Retina (tissue), 1 donor: ENCODE results near the gene AHCYL2.
"Not testable (repeated sequence)": the region's sequence is repeated elsewhere in the genome, so short reads cannot be mapped to it uniquely, and the experiment has no call there.

Experiments used
- DNase-seq: peaks from one replicate; pipeline ENCODE4 v3.0.0-alpha.2; 2016

Gene AHCYL2

DNA sequence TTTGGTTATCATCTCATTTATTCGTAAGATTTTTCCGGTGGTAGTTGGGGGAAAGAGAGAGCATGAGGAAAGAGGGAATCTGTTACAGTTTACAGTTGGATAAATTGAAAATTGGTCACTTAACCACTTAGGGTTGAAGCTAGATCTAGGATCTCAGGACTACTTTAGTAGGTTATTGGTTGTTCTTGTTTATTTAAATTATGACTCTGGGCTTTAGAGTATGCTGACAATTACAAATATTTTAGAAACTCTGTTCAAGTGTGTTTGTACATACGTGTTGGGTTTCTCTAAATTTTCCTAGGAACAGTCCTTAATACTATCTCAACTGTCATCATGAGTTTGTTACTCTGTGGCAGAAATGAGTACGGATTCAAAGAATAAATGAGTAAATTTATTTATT lies 160.8 kb downstream of the AHCYL2 start:
- no peak for DNase-seq

GRCh38 chr7:129386506-129386905 lies 161.7 kb downstream of the AHCYL2 start:
- DNase-seq, result no peak

DNA sequence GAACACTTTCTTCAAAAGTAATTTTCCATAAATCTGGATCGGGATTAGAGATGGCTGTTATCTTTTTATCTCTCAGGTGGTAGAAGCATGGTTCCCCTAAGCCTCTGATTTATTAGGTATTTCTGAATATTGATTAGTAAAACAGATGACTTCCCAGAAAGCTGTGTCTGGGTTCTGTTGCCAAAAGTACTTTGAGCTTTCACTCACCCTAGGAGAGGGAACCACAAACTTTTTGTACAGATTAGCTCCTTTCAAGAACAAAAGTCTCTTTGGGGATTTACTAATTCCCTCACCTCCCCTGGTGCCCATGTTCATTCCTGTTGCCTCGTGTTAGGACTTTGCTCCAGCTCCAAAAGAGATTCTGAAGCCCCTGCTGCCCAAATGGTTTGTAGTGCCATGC lies 162.7 kb downstream of the AHCYL2 start:
- DNase-seq, result no peak

DNA sequence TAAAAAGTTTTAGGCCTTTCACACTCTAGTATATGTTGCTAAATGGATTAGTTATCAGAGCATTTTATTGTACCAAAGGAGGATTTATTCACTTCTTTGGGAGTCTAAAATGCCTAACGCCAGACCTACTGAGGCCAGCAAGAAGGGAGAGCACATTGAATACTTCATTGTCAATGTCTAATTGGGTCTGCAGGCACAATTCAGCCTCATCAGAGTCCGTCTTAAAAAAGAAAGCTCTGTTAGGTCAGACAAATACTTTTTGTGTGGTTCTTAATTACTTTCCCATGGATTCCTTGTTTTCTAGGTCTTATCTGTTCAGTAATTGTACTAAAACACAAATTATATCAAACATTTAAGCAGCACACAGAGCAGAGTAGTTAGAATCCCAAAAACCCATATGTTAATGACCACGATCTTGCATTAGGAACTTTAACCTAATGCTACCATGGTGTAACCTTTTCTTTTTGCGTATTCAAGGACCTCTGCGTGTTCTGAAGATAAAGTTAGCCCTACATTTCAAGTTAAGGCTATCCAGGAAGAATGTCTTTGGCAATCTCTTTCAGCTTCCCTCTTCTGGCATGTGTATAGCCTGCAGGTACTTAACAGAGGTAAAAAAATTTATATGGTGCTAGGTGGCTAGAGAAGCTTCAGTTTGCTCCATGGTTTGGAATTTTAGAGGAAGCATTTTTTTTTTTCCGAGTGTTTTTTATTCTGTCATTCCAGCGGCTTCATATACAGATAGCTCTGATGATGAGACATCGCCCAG lies 163.7 kb downstream of the AHCYL2 start:
- peak; percentile 39 for DNase-seq

- no peak for DNase-seq
These were observed 165.0 kb downstream of the AHCYL2 start for GRCh38 chr7:129389829-129390228.

GRCh38 chr7:129390314-129390713 lies 165.5 kb downstream of the AHCYL2 start:
- no peak for DNase-seq

DNA sequence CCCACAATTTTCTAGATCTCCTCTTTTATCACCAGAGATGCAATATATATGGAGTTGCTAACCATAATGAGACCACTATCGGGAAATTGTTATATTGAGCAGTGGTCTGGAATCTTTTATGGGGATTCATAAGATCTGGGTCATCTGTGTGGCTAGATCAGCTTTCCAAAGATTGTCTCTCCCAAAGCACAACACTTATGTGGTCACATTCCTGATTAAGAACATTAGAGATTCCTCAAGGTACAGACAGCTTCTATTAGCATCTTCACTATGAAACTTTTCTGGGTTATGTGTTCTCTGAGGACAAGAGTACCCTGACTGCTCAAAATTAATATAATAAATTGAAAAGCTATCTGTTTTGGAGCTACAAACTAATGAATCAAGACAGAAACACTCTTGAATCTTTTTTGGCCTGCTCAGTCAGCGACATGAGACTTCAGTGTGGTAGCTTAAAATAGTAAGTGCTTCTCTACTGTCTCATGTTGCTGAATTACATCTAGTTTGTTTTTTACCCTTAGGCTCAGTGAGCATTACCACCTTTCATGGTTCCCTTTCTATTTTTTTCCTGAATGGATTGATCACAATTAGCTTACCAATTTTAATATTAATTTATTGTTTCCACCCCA lies 166.8 kb downstream of the AHCYL2 start:
- no peak for DNase-seq

GRCh38 chr7:129393255-129393654 lies 168.4 kb downstream of the AHCYL2 start:
- DNase-seq, result no peak

GRCh38 chr7:129394101-129394500 lies 169.3 kb downstream of the AHCYL2 start:
- no peak for DNase-seq

DNA sequence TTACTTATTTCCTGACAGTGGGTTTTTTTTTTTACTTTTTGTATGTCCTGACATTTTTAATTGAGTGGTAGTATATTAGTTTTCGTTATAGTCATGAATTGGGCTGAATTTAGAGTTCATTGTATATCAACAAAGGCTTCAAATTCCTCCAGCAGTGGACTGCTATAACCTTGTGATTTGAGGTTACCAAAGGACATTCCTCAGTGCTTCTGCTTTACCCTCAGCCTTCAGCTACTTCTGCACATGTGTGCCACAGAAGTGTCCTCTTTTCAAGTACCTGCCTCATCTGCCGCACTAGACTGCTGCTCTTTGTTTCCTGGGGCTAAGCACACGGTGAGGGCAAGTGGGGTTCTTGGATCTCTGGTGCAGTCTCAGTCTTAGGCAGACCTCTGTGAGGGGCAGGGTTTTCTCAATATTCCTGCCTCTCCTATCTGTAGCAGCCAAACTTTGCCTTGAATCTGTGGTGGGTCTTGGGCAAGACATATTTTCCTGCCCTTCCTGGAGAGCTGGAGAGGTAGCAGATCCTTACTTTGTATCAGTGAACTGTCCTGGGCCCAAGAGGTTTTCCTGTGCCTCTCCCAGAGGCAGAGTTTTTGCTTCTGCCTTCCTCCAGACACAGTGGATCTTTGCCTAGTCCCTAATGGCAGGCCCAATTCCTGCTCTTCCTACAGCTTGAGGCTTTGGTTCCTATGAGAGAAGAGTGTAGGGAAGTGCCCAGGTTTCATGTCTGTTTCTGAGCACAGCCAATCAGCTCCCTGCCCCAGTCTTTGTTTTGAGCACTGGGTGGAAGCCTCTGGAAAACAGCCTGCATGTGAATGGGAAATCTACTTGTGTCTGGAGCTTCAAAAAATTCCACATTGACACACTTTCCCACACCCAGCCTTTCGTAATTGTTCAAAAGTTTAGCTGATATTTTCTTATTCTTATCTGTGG lies 170.4 kb downstream of the AHCYL2 start:
- DNase-seq, result no peak

GRCh38 chr7:129401228-129401966 lies 176.6 kb downstream of the AHCYL2 start:
- DNase-seq, result no peak

DNA sequence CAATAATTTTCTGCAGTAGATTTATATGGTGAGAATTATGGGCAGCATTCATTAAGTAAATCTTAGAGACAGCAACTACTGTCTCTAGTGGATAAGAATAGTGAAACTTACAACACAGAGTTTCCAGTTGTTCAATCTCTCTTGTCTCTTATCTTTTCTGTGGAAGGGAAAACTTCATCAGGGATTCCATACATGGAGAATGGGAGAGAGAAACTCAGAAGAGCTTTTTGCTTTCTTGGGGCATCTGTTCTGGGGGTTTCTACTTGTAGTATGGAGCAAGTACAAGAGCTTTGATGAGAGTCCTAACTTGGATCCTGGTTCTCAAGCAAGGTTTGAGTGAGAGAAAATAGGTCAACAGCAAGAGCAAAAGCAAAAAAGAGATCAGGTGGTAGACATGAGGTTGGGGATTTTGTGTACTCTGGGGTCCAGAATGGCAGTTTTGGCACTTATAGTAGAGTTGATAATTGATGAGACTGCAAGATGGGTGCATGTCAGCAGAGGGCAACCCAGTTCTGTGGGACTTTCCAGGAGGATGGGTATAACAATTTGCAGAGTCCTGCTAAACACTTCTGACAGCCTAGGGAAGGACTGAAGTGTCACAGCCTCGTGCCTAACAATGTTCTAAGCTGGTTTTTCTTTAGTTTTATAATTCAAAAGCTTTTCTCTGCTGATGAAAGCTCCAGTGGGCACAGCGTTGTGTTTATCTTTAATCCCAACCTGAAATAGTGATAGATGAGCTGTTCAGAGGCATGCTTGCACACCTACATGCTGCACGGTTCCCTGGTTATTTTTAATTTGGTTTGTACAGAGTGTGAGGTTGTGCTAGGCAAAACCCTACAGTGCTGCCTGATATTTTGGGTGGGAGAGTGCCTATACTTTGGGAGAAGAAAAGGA lies 177.4 kb downstream of the AHCYL2 start:
- no peak for DNase-seq

DNA sequence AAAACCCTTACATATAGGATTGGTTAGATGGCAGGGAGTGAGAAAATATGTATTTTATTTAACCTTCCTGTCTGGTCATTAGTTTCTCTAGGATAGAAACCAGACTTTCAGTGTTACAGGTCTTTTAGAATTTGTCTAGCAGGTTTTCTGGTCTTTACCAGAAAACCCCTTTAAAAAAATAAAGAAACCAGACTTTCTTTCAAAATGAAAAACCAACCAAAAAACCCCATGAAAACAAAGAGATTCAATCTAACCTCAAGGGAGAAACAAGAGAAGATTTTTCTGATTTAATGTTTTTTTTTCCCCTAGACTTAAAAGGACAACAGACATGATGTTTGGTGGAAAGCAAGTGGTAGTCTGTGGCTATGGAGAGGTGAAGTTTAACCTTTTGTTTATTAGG lies 180.7 kb downstream of the AHCYL2 start:
- no peak for DNase-seq

DNA sequence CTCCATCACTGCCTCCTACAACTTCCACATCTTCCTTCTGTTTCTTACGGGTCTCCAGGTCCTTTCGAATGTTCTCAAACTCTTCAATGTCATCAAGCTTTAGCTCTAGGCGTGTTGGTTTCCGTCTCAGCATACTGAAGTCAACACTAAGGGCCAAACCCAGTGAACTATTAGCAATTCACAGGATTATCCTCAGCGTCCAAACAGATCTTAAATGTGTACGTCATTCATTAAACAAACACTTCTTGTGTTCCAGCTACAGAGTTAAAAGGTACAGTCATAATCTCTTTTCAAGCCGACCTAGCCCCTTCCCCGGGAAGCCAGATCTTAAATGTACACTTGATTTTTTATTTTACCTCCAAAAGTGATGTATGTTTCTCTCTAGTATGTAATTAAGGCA lies 185.4 kb downstream of the AHCYL2 start:
- DNase-seq, result not testable (repeated sequence)

DNA sequence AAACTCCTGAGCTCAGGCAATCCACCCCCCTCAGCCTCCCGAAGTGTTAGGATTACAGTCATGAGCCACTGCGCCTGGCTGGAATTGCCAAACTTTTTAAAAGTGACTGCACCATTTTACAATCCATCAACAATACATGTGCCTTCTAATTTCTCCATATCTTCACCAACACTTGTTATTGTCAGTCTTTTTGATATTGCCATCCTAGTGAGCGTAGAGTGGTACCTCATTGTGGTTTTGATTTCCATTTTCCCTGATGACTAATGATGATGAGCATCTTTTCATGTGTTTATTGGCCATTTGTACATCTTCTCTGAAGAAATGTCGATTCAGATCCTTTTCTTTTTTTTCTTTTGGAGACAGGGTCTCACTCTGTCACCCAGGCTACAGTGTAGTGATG lies 187.7 kb downstream of the AHCYL2 start:
- no peak for DNase-seq

DNA sequence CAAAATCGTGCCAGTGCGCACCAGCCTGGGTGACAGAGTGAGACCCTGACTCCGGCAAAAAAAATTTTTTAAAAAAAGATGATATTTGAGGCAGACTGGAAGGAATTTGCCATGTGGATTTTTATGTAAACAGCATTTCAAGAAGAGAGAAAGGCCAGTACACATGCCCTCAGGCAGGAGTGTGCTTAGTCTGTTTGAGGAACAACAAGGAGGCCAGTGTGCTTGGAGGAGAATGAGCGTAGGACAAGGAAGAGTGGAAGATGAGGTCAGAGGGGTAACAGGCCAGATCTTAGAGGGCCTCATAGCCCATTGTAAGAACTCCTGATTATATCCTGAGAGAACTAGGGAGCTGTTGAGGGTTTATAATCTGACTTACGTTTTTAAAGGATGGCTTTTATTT lies 192.2 kb downstream of the AHCYL2 start:
- no peak for DNase-seq

DNA sequence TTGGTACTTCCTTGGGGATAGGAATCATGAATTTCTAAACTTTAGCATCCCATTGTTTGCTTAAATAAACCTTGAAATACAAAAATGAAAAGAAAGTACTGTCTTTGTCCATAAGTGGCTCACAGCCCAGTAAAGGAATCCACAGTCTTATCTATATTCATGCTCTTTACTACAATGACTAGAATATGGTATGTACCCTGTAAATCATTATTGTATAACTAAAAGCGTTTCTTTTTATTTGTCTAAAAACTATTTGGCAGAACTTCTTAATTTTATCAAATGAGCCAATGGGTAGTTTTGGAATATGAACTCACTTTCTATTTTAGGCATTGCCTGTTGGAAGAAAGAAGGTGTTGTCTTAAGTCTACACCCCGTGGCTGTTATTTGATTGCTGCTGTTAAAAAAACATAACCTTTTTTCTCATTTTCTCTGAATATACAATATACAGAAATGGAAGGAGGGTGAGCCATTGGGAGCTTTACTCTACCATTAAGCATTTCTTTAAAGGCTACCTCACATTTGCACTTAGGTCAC lies 197.0 kb downstream of the AHCYL2 start:
- no peak for DNase-seq

DNA sequence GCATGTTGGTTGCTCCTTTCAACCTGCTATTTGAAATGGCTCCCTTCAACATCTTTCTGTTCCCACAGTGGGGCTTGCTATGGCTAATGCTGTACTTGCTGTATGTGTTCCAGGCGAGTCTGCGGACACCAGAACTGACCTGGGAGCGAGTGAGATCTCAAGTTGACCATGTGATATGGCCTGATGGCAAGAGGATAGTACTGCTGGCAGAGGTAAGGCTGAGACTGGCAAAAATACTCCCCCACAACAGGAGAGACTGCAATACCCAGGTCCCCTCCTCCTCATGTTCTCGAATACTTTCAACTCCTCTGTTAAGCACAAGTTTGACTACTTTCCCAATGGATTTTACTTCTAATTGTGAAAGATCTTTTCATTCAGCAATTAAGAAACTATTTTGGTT lies 197.9 kb downstream of the AHCYL2 start:
- no peak for DNase-seq

- no peak for DNase-seq
These were observed 199.0 kb downstream of the AHCYL2 start for GRCh38 chr7:129423700-129424410.

DNA sequence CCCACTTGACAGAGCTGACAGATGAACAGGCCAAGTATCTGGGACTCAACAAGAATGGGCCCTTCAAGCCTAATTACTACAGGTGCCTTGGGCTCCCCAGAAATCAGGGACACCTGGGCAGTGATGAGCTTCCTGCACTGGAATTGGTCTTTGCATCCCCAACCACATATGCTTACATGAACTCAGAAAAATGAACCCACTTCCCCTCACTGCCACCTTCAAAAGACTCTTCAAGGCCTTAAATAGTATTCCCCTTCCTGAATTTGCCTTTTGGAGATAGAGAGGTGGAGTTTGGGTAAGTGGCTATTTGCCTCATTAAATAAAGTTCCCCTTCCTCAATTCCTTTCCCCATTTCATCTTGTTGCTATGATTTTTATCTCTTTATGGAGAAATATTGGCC lies 201.7 kb downstream of the AHCYL2 start:
- no peak for DNase-seq

- no peak for DNase-seq
These were observed 202.8 kb downstream of the AHCYL2 start for GRCh38 chr7:129427526-129428045.
